Erythroblast (primary cell): Measurements from ENCODE around the gene NQO2.

ENCODE experiments used
- GATA1 ChIP-seq: IDR thresholded peaks from 2 replicates; pipeline ENCODE4 v1.6.1; 2011; ENCODE audit warnings: low read depth, mild to moderate bottlenecking, control low read depth, low read length, moderate library complexity
- POLR2A ChIP-seq: IDR thresholded peaks from 2 replicates; pipeline ENCODE4 v1.6.1; 2011; ENCODE audit warnings: mild to moderate bottlenecking, low read length

DNA sequence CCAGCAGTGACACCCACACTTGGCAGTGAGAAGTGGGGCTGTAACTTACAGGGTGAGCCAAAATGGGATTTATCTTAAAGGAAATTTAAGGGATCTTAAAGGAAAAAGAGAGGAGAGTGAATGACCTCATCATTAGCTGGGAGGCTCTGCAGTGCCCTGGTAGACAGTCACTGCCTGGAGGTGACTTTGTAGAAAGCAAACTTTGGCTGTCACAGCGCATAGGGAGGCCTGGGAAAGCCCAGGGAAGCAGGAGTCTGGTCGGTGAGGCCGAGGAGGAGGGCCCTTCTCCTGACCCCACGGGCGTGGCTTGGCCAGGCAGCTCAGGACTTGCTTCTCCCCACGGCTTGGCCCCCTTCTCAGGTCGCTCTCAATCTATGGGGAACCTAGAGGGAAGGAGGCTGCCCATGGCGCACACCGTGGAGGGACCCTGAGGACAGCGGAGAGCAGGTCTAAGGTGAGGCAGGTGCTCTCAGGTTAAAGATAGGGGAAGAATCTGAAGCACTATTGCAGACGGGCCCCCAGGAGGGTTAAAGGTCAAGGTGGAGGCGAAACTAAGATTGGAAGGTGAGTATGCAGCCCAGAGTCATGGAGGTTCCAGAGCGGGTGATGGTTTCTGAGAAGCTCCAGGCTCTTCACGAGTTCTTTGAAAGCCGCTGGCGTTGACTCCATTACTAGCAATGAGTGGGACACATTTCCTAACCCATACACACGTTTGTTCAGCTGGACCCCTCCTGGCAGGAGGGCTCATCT lies 53.0 kb downstream of the NQO2 start:
- TF ChIP-seq POLR2A (no peak), GATA1 (no peak)
